ENCODE results near the gene MSTN.

- no peak for TF ChIP-seq USF2 (IDR thresholded peaks at IDR 0.05; ENCODE audit: low read depth, low read length)
- no peak for TF ChIP-seq POLR2A (IDR thresholded peaks at IDR 0.05; ENCODE audit: low read depth, low read length)
- TF ChIP-seq RCOR1 (IDR thresholded peaks at IDR 0.05; ENCODE audit: insufficient replicate concordance, low read length), result no peak
- TF ChIP-seq, protein P1, sequence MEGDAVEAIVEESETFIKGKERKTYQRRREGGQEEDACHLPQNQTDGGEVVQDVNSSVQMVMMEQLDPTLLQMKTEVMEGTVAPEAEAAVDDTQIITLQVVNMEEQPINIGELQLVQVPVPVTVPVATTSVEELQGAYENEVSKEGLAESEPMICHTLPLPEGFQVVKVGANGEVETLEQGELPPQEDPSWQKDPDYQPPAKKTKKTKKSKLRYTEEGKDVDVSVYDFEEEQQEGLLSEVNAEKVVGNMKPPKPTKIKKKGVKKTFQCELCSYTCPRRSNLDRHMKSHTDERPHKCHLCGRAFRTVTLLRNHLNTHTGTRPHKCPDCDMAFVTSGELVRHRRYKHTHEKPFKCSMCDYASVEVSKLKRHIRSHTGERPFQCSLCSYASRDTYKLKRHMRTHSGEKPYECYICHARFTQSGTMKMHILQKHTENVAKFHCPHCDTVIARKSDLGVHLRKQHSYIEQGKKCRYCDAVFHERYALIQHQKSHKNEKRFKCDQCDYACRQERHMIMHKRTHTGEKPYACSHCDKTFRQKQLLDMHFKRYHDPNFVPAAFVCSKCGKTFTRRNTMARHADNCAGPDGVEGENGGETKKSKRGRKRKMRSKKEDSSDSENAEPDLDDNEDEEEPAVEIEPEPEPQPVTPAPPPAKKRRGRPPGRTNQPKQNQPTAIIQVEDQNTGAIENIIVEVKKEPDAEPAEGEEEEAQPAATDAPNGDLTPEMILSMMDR (conservative IDR thresholded peaks at IDR 0.05; ENCODE audit: low read depth, low read length), result no peak
- TF ChIP-seq, protein P2, sequence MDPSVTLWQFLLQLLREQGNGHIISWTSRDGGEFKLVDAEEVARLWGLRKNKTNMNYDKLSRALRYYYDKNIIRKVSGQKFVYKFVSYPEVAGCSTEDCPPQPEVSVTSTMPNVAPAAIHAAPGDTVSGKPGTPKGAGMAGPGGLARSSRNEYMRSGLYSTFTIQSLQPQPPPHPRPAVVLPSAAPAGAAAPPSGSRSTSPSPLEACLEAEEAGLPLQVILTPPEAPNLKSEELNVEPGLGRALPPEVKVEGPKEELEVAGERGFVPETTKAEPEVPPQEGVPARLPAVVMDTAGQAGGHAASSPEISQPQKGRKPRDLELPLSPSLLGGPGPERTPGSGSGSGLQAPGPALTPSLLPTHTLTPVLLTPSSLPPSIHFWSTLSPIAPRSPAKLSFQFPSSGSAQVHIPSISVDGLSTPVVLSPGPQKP (IDR thresholded peaks at IDR 0.05; ENCODE audit: borderline replicate concordance, low read depth, low read length), result no peak
- no peak for TF ChIP-seq CHD1 (IDR thresholded peaks at IDR 0.05; ENCODE audit: low read depth, low read length)
- TF ChIP-seq MAZ (IDR thresholded peaks at IDR 0.05; ENCODE audit: borderline replicate concordance, low read depth, low read length), result no peak
- no peak for TF ChIP-seq MAFK (IDR thresholded peaks at IDR 0.05; ENCODE audit: low read depth, low read length)
- TF ChIP-seq RFX5 (IDR thresholded peaks at IDR 0.05; ENCODE audit: low read depth, low read length), result no peak
- no peak for TF ChIP-seq BHLHE40 (IDR thresholded peaks at IDR 0.05; ENCODE audit: low read depth, low read length)
- TF ChIP-seq CEBPB (IDR thresholded peaks at IDR 0.05; ENCODE audit: low read depth, low read length), result no peak
- TF ChIP-seq MXI1 (IDR thresholded peaks at IDR 0.05; ENCODE audit: borderline replicate concordance, low read depth, low read length), result no peak
- no peak for TF ChIP-seq RAD21 (IDR thresholded peaks at IDR 0.05; ENCODE audit: low read length)
Observed at GRCh38 chr2:190053426-190053825, 9.1 kb downstream of the MSTN start.
